Cardiac muscle cell (in vitro differentiated cells and primary cell): Measurements from ENCODE around the gene POLR3H. TPM values are rescaled to one million over a fixed set of nuclear protein-coding genes. Genes with fewer than 3 reads are reported as not detected.

Experiments used
- DNase-seq, 2 donors: peaks; one replicate each; pipeline versions ENCODE4 v3.0.0 to v3.0.0-alpha.2; 2010 to 2017; ENCODE audit warnings: low read depth in 1 of 2, low spot score in 1 of 2
- H3K27ac ChIP-seq: fragments of 200-600 bp; sonication (generic); 2 replicates; pipeline ENCODE4 v1.5.1; 2016
- H3K27me3 ChIP-seq: fragments of 200-600 bp; sonication (generic); 2 replicates; pipeline ENCODE4 v1.6.0; 2016; ENCODE audit warnings: control low read depth
- H3K36me3 ChIP-seq: fragments of 200-600 bp; sonication (generic); 2 replicates; pipeline ENCODE4 v1.5.1; 2016; ENCODE audit warnings: control low read depth
- H3K4me1 ChIP-seq: fragments of 200-600 bp; sonication (generic); 2 replicates; pipeline ENCODE4 v1.8.1; 2017; ENCODE audit warnings: low read depth, mild to moderate bottlenecking, mixed run types
- H3K4me3 ChIP-seq: fragments of 200-600 bp; sonication (generic); 2 replicates; pipeline ENCODE4 v1.5.1; 2016; ENCODE audit warnings: mild to moderate bottlenecking
- H3K9me3 ChIP-seq: fragments of 200-600 bp; sonication (generic); 2 replicates; pipeline ENCODE4 v1.5.1; 2017; ENCODE audit warnings: low read depth, mild to moderate bottlenecking, control low read depth
- CTCF ChIP-seq: IDR thresholded peaks from 2 replicates; pipeline ENCODE4 v1.5.1; 2012; ENCODE audit warnings: low read depth, mild to moderate bottlenecking, low read length
- polyA plus RNA-seq: library from polyadenylated mRNA; unstranded; fragments of >200 nt; fragmentation: Nextera tagmentation; extraction: Ambion mirVana; gene quantifications from 2 replicates; pipeline ENCODE4 v1.2.1, GENCODE V29; 2016
- total RNA-seq: library from RNA; depleted of rRNA; stranded (reverse); fragments of >200 nt; gene quantifications from 2 replicates; pipeline ENCODE4 v1.2.3, GENCODE V29; 2016

Gene POLR3H
- total and polyA plus RNA-seq, 2 experiments from 2014 or later, result 11.4 to 30.9 TPM

- Histone ChIP-seq H3K9me3 (no peaks in the 10 kb centered on the region), H3K4me3 (no peak overlapping the region), H3K4me1 (no peaks in the 10 kb centered on the region), H3K36me3 (peaks cover under 1% of the 10 kb centered on the region), H3K27me3 (no peaks in the 10 kb centered on the region), H3K27ac (no peak overlapping the region)
- no peak for TF ChIP-seq CTCF
- no peak for DNase-seq
These were observed 10.1 kb downstream of the POLR3H start for GRCh38 chr22:41534219-41534618.

- DNase-seq, result peak; percentile 70 to 90
- Histone ChIP-seq H3K36me3 (peaks cover 10% of the 10 kb centered on the region), H3K4me1 (no peaks in the 10 kb centered on the region), H3K4me3 (no peak overlapping the region), H3K27me3 (no peaks in the 10 kb centered on the region), H3K27ac (peak overlapping the region; percentile 84), H3K9me3 (no peaks in the 10 kb centered on the region)
- peak; percentile 86 for TF ChIP-seq CTCF
These were observed 11.1 kb downstream of the POLR3H start for GRCh38 chr22:41532908-41533825.

- no peaks in the 10 kb centered on the region for H3K27me3 ChIP-seq
- H3K9me3 ChIP-seq, result no peaks in the 10 kb centered on the region
- H3K4me1 ChIP-seq, result no peaks in the 10 kb centered on the region
- no peak for TF ChIP-seq CTCF
- peak overlapping the region; percentile 68 for H3K27ac ChIP-seq
- DNase-seq, result no peak
- peaks cover 22% of the 10 kb centered on the region for H3K36me3 ChIP-seq
- no peak overlapping the region for H3K4me3 ChIP-seq
These were observed 12.4 kb downstream of the POLR3H start for GRCh38 chr22:41531715-41532477.

- Histone ChIP-seq H3K36me3 (peaks cover 30% of the 10 kb centered on the region), H3K27me3 (no peaks in the 10 kb centered on the region), H3K9me3 (no peaks in the 10 kb centered on the region), H3K4me1 (no peaks in the 10 kb centered on the region), H3K27ac (peak overlapping the region; percentile 68), H3K4me3 (no peak overlapping the region)
- no peak for DNase-seq
- TF ChIP-seq CTCF, result no peak
These were observed 13.2 kb downstream of the POLR3H start for GRCh38 chr22:41530890-41531714.

GRCh38 chr22:41528938-41529561 is 15.2 kb downstream of the POLR3H start:
- Histone ChIP-seq H3K27ac (peak overlapping the region; percentile 66), H3K4me3 (no peak overlapping the region), H3K9me3 (no peaks in the 10 kb centered on the region), H3K4me1 (no peaks in the 10 kb centered on the region), H3K36me3 (peaks cover 45% of the 10 kb centered on the region), H3K27me3 (no peaks in the 10 kb centered on the region)
- no peak for DNase-seq
- TF ChIP-seq CTCF, result no peak
